ENCODE data around the gene TRAT1. TPM values are rescaled to one million over a fixed set of nuclear protein-coding genes. Genes with fewer than 3 reads are reported as not detected.

Gene TRAT1
- total RNA-seq, 1 experiment from 2014 or later: 0.11 TPM

- no peak for TF ChIP-seq CBFB (CRISPR knock-in tag; IDR thresholded peaks at IDR 0.05; ENCODE audit: low read depth)
- TF ChIP-seq RELA (CRISPR knock-in tag; IDR thresholded peaks at IDR 0.05; ENCODE audit: borderline replicate concordance): no peak
These were observed 69.2 kb downstream of the TRAT1 start (continued) for GRCh38 chr3:108891833-108892232.

DNA sequence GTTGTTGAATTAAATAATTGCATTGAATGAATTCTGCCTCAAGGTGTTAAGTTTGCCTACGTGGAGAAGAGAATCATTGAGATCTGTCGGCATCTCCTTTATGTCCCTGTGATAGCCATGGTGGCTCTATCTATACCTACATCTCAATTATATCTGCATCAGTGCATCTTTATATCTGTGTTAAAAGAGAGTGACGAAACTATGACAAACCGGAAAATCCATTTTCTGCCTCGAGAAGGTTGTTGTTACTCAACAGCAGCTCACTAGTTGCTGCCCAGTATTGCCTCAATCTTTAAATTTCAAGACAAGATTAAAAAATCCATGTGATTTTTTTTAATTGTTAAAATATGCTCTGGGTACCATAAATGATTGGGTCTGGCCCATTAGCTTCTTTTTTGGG lies 72.4 kb downstream of the TRAT1 start:
- Mint-ChIP-seq H3K4me3 (no peak overlapping the region), H3K36me3 (no peaks in the 10 kb centered on the region), H3K27me3 (ENCODE audit: low read depth) (no peaks in the 10 kb centered on the region), H3K4me1 (no peaks in the 10 kb centered on the region), H3K9me3 (no peaks in the 10 kb centered on the region), H3K27ac (no peak overlapping the region)
- no peak for DNase-seq (ENCODE audit: low spot score)
- TF ChIP-seq SP1 (CRISPR knock-in tag; conservative IDR thresholded peaks at IDR 0.05): no peak
- ChIA-PET POLR2A (no interaction called here), CTCF (no interaction called here)
- ATAC-seq: no peak

DNA sequence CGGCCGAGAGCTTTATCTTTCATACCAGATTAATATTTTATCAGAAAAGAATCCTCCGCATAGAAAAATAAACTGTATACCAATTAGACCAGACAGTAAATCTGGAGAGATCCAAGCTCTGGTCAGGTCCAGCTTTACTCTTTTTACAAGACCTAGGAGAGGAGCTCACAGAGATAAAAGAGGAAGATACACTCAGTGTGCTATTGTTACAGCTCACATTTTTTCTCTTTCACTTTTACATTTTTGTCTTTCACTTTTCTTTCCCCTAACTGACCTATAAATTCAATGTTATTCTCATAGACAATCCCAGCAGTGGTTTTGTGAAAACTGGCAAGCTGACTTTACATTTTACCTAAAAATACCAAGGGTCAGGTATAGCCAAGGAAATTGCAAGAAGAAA lies 75.3 kb downstream of the TRAT1 start:
- Mint-ChIP-seq H3K27me3 (ENCODE audit: low read depth) (no peaks in the 10 kb centered on the region), H3K4me1 (no peaks in the 10 kb centered on the region), H3K9me3 (no peaks in the 10 kb centered on the region), H3K27ac (no peak overlapping the region), H3K36me3 (no peaks in the 10 kb centered on the region), H3K4me3 (no peak overlapping the region)
- TF ChIP-seq ATF1 (CRISPR knock-in tag; IDR thresholded peaks at IDR 0.05) (no peak), ZBTB21 (CRISPR knock-in tag; IDR thresholded peaks at IDR 0.05; ENCODE audit: borderline replicate concordance) (no peak), RORB (CRISPR knock-in tag; IDR thresholded peaks at IDR 0.05) (no peak), JUN (CRISPR knock-in tag; IDR thresholded peaks at IDR 0.05) (no peak), FOXP1 (CRISPR knock-in tag; IDR thresholded peaks at IDR 0.05; ENCODE audit: borderline replicate concordance) (no peak), MYBL2 (CRISPR knock-in tag; IDR thresholded peaks at IDR 0.05) (no peak)
- ATAC-seq: no peak
- DNase-seq (ENCODE audit: low spot score): no peak
- POLR2A ChIA-PET: no interaction called here
- CTCF ChIA-PET: interaction anchor here (1.0 to 1.3 kb wide), 2 partner anchors 17 to 121 kb away, joined by 3 to 6 read pairs; no protein-coding TSS in a partner anchor

GRCh38 chr3:108899530-108899929 lies 76.9 kb downstream of the TRAT1 start:
- H3K27me3 Mint-ChIP-seq (ENCODE audit: low read depth): no peaks in the 10 kb centered on the region
- CTCF ChIA-PET: interaction anchor here (1.4 kb wide), 1 partner anchor 15 kb away, joined by 3 read pairs; no protein-coding TSS in a partner anchor
- POLR2A ChIA-PET: no interaction called here
- peaks cover 3% of the 10 kb centered on the region; the same call in 1 of the 2 replicates for H3K9me3 Mint-ChIP-seq
- H3K4me3 Mint-ChIP-seq: no peak overlapping the region
- no peaks in the 10 kb centered on the region for H3K36me3 Mint-ChIP-seq
- ATAC-seq: no peak
- TF ChIP-seq NR3C1 (CRISPR knock-in tag; conservative IDR thresholded peaks at IDR 0.05; ENCODE audit: low read depth) (no peak), E2F4 (CRISPR knock-in tag; IDR thresholded peaks at IDR 0.05; ENCODE audit: borderline replicate concordance, low read depth) (no peak), GABPB1 (CRISPR knock-in tag; IDR thresholded peaks at IDR 0.05) (no peak), ARID4B (CRISPR knock-in tag; IDR thresholded peaks at IDR 0.05; ENCODE audit: borderline replicate concordance) (no peak), E2F1 (CRISPR knock-in tag; IDR thresholded peaks at IDR 0.05) (no peak), HMGA2 (CRISPR knock-in tag; IDR thresholded peaks at IDR 0.05) (no peak)
- TF ChIP-seq, protein P1, sequence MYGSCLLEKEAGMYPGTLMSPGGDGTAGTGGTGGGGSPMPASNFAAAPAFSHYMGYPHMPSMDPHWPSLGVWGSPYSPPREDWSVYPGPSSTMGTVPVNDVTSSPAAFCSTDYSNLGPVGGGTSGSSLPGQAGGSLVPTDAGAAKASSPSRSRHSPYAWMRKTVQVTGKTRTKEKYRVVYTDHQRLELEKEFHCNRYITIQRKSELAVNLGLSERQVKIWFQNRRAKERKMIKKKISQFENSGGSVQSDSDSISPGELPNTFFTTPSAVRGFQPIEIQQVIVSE (CRISPR knock-in tag; IDR thresholded peaks at IDR 0.05; ENCODE audit: borderline replicate concordance): no peak
- TF ChIP-seq, protein P2, sequence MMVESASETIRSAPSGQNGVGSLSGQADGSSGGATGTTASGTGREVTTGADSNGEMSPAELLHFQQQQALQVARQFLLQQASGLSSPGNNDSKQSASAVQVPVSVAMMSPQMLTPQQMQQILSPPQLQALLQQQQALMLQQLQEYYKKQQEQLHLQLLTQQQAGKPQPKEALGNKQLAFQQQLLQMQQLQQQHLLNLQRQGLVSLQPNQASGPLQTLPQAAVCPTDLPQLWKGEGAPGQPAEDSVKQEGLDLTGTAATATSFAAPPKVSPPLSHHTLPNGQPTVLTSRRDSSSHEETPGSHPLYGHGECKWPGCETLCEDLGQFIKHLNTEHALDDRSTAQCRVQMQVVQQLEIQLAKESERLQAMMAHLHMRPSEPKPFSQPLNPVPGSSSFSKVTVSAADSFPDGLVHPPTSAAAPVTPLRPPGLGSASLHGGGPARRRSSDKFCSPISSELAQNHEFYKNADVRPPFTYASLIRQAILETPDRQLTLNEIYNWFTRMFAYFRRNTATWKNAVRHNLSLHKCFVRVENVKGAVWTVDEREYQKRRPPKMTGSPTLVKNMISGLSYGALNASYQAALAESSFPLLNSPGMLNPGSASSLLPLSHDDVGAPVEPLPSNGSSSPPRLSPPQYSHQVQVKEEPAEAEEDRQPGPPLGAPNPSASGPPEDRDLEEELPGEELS (CRISPR knock-in tag; IDR thresholded peaks at IDR 0.05): no peak
- peak overlapping the region; percentile 48 for H3K27ac Mint-ChIP-seq
- no peak for DNase-seq (ENCODE audit: low spot score)
- H3K4me1 Mint-ChIP-seq: no peaks in the 10 kb centered on the region
